NAMALWA (cell line): ENCODE results near the gene MTNR1A.
"Not testable (repeated sequence)": the region's sequence is repeated elsewhere in the genome, so short reads cannot be mapped to it uniquely, and the experiment has no call there.

ENCODE experiments used
- DNase-seq: peaks from one replicate; pipeline ENCODE4 v3.0.0-alpha.2; 2015; ENCODE audit warnings: low spot score

Gene MTNR1A

DNA sequence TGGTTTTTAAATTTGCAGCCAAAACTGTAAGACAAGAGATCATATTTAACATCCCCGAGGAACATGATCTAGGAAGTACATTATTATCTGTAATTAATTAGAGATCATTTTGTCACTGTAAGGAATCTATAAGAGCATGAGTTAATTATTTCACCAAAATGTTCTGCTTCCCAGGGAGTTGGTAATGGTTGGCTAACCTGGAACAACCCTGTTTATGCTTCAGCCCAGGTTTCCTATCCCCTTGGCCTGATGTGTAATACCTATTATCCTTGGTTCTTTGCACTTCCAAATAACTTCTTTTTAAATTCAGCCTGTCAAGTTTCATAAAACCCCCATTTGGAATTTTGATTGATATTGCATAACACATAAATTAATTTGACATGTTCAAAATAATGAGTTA is 6.4 kb upstream of the MTNR1A start:
- DNase-seq: no peak

DNA sequence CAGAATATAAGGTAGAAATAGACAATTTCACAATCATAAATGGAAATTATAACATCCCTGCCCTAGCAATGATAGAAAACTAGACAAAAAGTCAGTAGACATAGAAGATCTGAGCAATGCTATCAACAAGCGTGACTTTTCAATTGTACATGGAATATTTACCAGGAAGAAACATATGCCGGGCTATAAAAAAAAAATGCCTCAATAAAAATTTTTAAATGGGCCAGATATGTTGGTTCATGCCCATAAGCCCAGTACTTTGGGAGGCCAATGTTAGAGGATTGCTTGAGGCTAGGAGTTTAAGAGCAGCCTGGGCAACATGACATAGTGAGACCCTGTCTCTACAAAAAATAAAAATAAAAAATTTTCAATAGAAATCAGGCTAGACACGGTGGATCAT is 5.3 kb upstream of the MTNR1A start:
- DNase-seq: no peak

DNA sequence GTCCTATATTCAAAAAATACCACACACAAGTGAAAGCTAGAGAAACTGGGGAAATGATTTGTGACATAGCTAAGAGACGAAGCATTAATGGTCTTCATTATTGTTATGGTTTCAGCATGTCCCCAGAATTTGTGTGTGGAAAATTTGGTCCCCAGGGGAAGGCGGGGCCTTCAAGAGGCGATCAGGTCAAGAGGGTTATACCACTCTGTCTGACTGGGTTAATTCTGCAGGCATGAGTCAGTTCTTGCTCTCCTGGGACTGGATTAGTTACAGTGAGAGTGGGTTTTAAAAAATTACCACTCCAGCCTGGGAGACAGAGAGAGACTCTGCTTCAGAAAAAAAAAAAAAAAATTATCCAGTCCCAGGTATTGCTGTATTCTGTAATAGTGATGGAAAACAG is 2.1 kb upstream of the MTNR1A start:
- DNase-seq: no peak

DNA sequence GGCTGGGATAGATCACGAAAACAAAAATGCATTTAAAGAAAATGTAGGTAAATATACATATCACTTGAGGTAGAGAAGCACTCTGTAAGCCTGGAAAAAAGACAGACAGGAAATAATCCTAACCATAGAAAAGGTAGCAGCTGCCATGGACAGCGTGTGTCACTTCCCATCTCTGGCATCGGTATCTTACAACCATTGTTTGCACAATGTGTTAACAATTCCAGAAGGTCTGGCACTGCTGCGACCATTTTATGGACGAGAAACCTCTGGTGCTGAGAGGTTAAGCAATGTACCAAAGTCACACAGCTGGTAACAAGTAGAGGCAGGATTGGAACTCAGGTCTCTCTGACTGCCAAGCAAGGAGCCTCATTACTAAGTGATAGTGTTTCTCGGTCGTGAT is 1.7 kb upstream of the MTNR1A start:
- no peak for DNase-seq

DNA sequence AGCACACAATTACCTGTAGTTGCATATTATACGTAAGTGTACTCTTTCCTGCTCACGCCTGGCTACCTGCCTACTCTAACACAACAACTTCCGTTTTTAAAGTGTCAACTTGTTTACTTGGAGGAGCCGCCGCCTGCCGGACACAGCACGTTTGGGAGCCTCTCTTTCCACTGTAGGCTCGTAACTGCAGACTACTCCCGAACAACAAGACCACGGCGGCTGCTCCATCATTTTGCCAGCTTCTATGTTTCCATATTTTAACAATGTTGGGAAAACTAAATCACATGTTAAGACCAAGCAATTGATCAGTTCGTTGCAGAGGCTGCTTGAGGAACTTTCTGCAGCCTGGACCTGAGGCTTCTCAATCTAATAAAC is 841 bp downstream of the MTNR1A start:
- DNase-seq: no peak

DNA sequence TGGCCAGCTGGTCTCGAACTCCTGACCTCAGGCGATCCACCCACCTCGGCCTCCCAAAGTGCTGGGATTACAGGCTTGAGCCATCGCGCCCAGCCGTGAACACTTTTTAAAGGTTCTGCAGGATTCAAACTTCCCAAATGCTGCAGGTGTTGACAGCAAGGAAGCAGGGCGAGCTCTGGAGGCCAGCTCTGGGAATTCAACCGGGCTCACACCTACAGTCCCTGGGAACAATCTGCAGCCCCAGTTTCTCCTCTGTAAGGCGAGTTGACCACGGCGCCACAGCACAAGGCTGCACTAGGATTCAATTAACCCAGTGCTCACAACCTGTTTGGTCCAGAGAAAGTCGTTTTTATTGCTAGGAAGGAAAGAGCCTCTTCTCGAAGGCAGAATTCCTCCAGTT is 1.6 kb downstream of the MTNR1A start:
- DNase-seq: no peak

DNA sequence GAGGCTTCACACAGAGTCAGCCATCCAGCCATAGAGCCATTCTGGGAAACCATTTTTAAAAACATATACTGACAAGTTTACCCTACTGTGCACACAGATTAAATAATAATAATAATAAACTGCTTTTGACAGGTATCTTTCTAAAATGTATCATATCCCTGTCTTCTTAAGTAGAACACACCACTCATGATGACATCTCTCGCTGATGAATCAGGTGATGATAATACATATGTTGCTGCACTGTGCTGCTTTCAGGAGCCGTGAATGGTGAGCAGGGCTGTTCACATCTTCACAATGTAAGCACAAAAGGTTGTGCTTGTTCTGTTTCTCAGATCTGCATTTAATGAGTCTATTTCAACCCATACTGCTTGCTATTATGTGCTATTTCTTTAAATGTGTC is 3.5 kb downstream of the MTNR1A start:
- DNase-seq: no peak

DNA sequence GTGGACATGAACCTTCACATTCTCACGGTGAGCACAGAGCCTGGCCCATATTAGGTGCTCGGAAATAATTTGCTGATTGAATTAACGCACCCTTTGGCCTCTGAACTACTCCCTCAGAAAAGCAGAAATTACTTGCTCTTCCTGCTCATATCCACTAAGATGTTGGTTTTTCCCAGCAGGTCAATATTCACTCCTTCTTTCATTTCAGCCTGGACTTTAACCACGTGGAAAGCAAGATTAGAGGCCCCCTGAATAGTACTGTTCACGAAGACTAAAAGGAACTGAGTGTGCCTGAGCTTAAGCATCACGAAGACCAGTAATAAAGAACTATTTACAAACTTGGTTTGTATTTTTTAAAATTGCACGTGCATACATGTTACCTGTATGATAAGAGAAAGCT is 9.9 kb downstream of the MTNR1A start:
- DNase-seq: no peak

DNA sequence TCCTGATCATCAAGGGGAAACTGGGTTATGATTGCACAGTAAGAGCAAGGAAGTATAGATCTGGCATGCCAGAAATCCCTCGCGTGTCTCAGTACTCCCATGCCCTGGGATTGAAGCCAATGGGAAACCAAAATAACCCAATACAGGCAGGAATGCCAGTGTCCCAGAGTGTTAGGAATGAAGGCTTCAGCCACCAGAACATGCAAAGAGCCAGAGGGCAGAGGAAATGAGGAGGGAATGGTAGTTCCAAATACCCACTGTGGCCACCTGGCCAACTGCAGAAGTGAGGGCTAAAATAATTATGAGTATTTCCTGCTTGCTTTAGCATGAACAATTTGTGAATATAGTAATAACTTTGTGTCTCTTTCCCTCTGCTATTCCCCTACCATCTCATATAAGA is 12.2 kb downstream of the MTNR1A start:
- DNase-seq: no peak

DNA sequence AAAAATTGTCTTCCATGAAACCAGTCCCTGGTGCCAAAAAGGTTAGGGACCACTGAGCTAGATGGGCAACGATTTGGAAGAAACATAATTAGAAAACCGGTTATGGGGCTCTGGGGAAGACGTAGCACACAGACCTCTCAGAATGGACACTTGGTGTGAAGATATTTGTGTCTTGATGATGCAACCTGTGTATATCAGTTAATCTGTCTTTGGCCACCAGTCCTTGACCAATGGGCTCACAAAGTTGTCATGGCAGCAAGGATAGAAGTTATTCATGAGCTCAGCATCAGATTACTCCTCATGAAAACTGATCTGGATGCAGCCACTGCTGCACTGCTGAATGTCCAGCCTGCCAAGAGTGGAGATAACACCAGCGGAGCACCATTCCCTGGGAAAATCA is 13.6 kb downstream of the MTNR1A start:
- no peak for DNase-seq

DNA sequence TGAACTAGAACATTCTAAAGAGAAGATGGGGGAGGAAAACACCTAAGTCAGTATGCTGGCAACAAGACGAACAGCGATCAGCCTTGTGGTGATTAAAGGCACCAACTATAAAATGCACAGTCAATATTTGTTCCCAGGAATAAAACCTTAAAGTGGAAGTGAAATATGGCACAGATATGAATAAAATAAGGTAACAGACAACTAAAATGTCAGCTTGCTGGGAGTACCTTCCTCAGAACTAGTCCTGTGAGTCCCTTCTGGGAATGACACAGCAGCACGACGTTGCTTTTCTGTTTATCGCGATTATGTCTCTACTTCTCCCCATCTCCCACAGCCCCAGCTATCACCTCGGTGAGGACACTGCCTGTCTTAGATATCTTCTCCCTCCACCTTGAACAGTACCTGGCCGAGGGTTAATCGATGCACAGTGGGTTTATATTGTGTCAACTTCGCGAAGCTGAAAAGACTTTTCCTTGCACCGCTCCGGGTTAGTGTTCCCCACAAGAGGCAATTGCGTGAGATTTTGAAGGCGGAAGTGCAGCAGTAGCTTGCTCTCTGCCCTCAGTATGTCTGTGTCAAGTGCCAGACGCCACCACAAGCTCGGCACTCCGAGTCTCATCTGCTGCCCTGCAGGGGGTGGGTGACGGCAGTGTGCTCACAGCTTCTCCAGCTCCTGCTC is 17.4 kb downstream of the MTNR1A start:
- no peak for DNase-seq

DNA sequence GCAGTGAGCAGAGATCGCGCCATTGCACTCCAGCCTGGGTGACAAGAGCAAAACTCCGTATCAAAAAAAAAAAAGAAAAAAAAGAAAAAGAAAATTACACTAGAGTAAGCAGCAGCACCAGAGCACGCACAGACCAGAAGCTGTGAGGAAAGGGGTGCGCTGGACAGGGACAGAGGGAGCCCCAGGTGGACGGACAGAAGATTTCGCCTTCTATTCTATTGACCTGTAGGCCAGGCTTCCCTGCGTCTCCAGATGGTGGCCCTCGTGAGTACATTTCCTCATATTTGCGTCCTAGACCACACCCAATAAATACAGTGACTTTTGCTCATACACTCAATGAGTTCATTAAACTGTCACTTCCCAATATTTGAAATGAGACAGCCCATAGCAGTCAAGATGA is 19.1 kb downstream of the MTNR1A start:
- no peak for DNase-seq

DNA sequence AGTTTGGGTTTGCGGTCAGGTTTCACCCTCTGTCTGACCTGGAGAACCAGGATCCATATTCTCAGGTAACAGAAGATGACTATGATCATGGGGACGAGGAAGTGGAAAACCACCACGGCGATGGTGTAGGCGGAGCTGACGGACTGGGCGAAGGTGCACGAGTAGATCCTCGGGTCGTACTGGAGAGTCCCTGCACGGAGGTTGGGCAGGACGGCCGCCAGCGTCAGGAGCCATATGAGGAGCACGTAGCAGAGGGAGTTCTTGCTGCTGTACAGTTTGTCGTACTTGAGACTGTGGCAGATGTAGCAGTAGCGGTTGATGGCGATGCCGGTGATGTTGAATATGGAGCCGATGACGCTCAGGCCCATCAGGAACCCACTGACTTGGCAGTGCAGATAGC is 21.3 kb downstream of the MTNR1A start:
- DNase-seq: no peak

DNA sequence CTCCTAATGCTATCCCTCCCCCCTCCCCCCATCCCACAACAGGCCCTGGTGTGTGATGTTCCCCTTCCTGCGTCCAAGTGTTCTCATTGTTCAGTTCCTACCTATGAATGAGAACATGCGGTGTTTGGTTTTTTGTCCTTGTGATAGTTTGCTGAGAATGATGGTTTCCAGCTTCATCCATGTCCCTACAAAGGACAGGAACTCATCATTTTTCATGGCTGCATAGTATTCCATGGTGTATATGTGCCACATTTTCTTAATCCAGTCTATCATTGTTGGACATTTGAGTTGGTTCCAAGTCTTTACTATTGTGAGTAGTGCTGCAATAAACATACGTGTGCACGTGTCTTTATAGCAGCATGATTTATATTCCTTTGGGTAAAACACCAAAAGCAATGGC is 31.4 kb downstream of the MTNR1A start:
- not testable (repeated sequence) for DNase-seq

DNA sequence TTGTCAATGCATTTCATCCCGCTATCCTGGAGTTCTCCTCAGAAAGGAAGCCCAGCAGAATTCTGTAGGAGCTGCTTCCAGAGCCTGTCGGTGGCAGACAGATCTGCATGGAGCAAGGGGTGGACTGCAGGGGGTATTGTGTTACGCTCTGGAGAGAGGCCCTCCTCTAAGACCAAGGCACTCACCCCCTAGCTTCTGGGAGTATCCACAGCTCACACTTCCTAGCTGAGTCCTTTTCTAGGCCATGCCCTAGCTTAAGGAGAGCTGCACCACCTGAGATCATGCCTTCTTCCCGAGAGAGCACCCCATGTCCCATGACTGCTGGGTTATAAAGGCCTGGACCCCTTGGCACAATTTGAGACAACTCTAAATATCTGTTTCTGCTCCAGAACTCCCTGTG is 39.1 kb downstream of the MTNR1A start:
- DNase-seq: no peak

DNA sequence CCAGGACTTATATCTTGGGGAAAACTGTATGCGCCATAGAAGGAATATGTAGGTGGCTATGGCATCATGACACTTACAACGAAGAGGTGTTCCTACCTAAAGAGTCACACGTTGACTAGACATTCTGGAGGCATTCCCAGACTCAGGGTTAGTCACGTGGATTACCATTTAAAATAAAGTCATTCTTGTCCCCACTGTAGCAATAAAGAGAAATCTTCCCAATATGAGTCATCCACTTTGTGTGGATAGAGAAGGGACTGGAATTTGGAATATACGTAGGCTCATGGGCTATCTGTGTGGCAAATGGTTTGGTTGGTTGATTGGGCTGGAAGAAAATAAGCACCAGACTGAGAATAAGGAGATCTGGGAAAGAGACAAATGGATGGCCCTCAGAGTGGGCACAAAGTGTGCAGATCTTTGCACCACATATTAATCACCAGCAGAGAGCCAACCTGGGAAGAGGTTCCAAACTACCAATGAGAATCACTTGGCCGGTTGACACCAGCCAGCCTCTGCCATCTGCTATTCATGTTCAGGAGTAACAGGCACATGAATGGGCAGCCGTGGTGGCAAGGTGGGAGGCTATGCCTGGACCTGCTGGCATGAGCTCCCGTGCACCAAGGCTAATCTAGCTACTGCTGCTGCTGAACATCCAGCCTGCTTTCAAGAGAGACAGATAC is 41.0 kb downstream of the MTNR1A start:
- no peak for DNase-seq

DNA sequence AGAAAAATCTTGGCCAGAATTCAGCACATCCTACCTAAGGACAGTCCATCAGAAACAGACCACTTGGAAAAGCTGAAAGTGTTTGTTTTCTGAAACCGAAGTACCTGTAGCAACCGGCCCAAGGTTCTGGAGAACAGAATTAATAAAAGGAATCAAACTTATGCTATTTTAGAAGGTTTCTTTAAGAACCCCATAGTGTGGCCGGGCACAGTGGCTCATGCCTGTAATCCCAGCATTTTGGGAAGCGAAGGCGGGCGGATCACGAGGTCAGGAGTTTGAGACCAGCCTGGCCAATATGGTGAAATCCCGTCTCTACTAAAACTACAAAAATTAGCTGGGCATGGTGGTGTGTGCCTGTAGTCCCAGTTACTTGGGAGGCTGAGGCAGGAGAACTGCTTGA is 50.6 kb downstream of the MTNR1A start:
- DNase-seq: not testable (repeated sequence)

DNA sequence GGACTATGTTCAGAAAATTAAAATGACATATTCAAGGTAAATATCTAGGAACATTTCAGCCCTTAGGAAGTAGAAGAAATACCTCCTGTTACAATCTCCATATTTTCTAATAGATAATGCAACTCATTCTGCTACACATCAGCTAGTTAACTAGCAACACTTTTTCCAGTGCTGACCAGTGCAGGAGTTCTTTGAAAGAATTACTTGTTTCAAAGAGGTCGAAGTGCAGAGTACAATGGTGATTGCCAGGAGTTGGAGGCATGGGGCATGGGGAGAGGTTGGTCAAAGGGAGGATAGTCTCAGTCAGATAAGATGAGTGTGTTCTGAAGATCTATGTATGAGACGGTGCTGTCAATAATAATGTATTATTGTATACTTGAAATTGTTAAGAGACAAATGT is 53.1 kb downstream of the MTNR1A start:
- DNase-seq: no peak

DNA sequence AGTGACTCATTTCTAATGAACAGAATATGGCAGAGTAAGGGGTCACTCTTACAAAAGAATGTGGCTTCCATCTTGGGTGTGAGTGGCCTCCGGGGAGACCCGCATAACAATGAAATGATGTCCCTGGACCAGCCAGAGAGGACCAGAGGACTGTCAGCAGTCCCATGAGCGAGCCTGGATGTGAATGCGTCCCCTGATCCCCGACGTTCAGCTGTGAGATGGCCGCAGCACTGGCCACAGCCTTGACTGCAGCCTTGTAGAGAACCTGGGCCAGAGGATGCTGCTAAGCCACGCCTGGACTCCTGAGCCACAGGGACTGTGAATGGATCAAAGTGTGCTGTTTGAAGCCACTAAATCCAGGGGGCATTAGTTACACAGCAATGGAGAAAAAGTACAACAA is 53.8 kb downstream of the MTNR1A start:
- DNase-seq: no peak

DNA sequence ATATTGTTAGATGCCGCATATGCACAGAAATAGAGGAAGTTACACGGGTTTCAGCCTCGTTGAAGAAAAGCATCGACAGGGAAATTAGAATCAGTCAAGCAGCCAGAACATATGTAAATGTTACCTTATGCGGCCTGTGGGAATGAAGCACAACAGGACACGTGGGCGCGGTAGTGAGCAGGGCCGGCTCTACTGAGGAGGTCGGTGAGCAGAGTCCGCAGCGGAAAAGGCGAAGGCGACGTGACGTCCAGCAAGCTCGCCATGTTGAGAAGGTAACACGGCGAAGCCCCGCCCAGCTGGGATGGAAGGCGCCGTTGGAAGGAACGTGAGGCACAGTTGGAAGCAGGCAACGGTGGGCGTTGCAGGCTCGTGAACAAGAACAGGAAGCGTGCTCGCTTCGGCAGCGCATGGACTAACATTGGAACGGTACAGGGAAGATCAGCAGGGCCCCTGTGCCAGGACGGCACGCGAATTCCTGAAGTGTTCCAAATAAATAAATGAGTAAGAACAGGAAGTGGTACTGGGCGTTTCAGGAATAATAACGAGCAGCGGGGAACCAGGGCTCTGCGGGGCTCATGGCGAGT is 54.6 kb downstream of the MTNR1A start:
- DNase-seq: no peak

DNA sequence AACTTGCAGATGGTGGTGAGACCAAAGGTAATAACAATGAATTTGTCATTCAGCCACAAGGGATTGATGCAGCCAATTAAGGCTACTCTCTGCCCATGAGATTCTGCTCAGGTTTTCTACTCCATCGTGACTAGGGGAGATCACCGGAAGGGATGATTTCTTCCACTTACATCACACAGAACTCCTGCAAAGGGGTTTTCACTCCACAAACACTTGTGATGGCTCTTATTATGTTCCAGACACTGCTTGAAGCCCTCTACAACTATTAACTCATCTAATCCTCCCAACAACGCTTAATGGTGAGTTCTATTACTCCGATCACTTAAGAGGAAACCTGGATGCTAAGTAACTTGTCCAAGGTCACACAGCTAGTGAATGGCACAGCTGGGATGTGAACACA is 55.9 kb downstream of the MTNR1A start:
- no peak for DNase-seq

DNA sequence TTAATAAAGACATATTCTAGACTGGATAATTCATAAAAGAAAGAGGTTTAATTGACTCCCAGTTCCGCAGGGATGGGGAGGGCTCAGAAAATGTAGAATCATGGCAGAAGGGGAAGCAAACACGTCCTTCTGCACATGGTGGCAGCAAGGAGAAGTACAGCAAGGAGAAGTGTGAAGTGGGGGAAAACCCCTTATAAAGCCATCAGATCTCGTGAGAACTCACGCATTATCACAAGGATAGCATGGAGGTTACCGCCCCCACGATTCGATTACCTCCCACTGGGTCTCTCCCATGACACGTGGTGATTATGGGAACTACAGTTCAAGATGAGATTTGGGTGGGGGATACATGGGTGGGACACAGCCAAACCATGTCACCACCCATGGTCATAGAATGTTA is 58.3 kb downstream of the MTNR1A start:
- no peak for DNase-seq

DNA sequence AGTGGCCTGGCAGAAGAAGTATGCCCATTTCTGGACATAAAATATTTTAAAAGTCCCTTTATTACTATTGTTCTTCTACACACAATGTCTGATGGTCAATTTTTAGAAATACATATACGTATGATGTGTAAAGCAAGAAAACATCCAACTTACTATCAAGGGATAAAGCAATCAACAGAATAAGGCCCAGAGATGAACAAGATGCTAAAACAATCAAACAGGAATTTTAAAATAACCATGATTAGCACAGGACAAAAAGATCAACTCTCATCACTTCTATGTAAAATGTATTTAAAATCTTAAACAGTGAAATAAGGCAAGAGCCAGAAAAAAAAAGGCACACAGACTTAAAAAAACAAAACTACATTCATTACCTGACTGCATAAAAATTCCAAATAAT is 60.9 kb downstream of the MTNR1A start:
- no peak for DNase-seq

DNA sequence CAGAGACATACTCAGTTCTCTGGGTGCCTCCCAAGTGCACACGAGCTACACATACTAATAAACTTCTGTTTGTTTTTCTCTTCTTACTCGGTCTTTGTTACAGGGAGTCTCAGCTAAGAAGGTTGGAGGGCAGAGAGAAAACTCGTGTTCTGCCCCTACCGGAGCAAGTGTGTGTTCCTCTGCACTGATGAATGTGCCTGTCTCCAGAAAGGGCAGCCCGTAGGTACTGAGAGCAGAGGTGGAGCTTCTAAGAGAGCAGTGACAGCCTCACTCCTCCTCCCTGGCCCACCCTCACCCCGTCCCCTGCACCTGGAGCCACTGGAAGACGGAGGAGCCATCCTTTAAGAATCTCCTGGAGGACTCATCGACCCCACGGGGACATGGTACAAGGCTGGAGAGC is 67.6 kb downstream of the MTNR1A start:
- DNase-seq: no peak
